Keratinocyte (primary cell): Measurements from ENCODE around the gene DHRS11. TPM values are rescaled to one million over a fixed set of nuclear protein-coding genes. Genes with fewer than 3 reads are reported as not detected.

Experiments used
- DNase-seq: peaks from one replicate; pipeline ENCODE4 v3.0.0-alpha.2; 2011; ENCODE audit warnings: low read depth, missing footprints, low spot score
- FAIRE-seq: peaks from 2 replicates; lab custom pipeline; 2011; peaks lifted over from hg19 to GRCh38; lab: Jason Lieb, UNC
- H2AFZ ChIP-seq: 2 replicates; pipeline ENCODE4 v1.6.0; 2012; ENCODE audit warnings: low read length, control low read depth, inconsistent platforms; ENCODE audit not compliant: control insufficient read depth
- H3K27ac ChIP-seq: 2 replicates; pipeline ENCODE4 v1.5.1; 2011; ENCODE audit warnings: low read length; ENCODE audit not compliant: control insufficient read depth, insufficient read depth
- H3K27me3 ChIP-seq: 3 replicates; pipeline ENCODE4 v1.6.0; 2011; ENCODE audit warnings: low read length; ENCODE audit not compliant: control insufficient read depth, insufficient read depth; ENCODE audit errors: extremely low read depth
- H3K36me3 ChIP-seq, 2 experiments: 2 replicates in 1 of 2; 3 replicates in 1 of 2; pipeline ENCODE4 v1.5.1; 2011; ENCODE audit warnings: low read length in 2 of 2, mild to moderate bottlenecking in 1 of 2; ENCODE audit not compliant: control insufficient read depth in 2 of 2, insufficient read depth in 2 of 2; ENCODE audit errors: extremely low read depth in 1 of 2
- H3K4me1 ChIP-seq: 3 replicates; pipeline ENCODE4 v1.5.1; 2011; ENCODE audit warnings: low read length; ENCODE audit not compliant: control insufficient read depth, insufficient read depth; ENCODE audit errors: extremely low read depth
- H3K4me2 ChIP-seq: 3 replicates; pipeline ENCODE4 v1.6.0; 2011; ENCODE audit warnings: low read depth, low read length; ENCODE audit not compliant: control insufficient read depth, insufficient read depth; ENCODE audit errors: extremely low read depth
- H3K4me3 ChIP-seq, 3 experiments: fragments of 200-600 bp in 1 of 3; sonication (generic) in 1 of 3; 2 replicates in 2 of 3; 3 replicates in 1 of 3; pipeline ENCODE4 v1.5.1; 2011 to 2016; ENCODE audit warnings: low read length in 3 of 3, mild to moderate bottlenecking in 3 of 3, control low read depth in 2 of 3, inconsistent platforms in 1 of 3, low read depth in 1 of 3, mixed read lengths in 1 of 3, mixed run types in 1 of 3, moderate library complexity in 1 of 3; ENCODE audit not compliant: control insufficient read depth in 2 of 3, insufficient read depth in 2 of 3; ENCODE audit errors: extremely low read depth in 1 of 3
- H3K79me2 ChIP-seq: 2 replicates; pipeline ENCODE4 v1.6.0; 2012; ENCODE audit warnings: low read length; ENCODE audit not compliant: control insufficient read depth, insufficient read depth
- H3K9ac ChIP-seq: 3 replicates; pipeline ENCODE4 v1.6.0; 2011; ENCODE audit warnings: low read length; ENCODE audit not compliant: control insufficient read depth, insufficient read depth; ENCODE audit errors: extremely low read depth
- H3K9me1 ChIP-seq: 3 replicates; pipeline ENCODE4 v1.6.0; 2011; ENCODE audit warnings: low read length; ENCODE audit not compliant: control insufficient read depth, insufficient read depth; ENCODE audit errors: extremely low read depth
- H3K9me3 ChIP-seq: 2 replicates; pipeline ENCODE4 v1.5.1; 2012; ENCODE audit warnings: low read depth, low read length; ENCODE audit not compliant: control insufficient read depth
- H4K20me1 ChIP-seq: 3 replicates; pipeline ENCODE4 v1.6.0; 2011; ENCODE audit warnings: low read length; ENCODE audit not compliant: control insufficient read depth, insufficient read depth; ENCODE audit errors: extremely low read depth
- CTCF ChIP-seq, 3 experiments: IDR thresholded peaks in 1 of 3; conservative IDR thresholded peaks in 1 of 3; optimal IDR thresholded peaks in 1 of 3; 2 replicates in 2 of 3; 3 replicates in 1 of 3; pipeline versions ENCODE3 to v1.5.1; 2011; ENCODE audit warnings: low read length in 3 of 3, mild to moderate bottlenecking in 3 of 3, moderate library complexity in 2 of 3, control low read depth in 1 of 3, inconsistent platforms in 1 of 3; ENCODE audit not compliant: insufficient read depth in 2 of 3; ENCODE audit errors: extremely low read depth in 1 of 3
- EZH2 ChIP-seq: IDR thresholded peaks from one replicate; pipeline ENCODE4 v1.6.1; 2012; ENCODE audit warnings: inconsistent platforms, mild to moderate bottlenecking, low read length, moderate library complexity
- dilution Hi-C: fragments of 300-500 bp; cut with MboI; formaldehyde crosslinking; loops from one replicate; pipeline ENCODE4 v1.7.0; 2020; ENCODE audit warnings: low sequenced_read_pairs; ENCODE audit not compliant: extremely low pct_ligation_motif_present
- polyA plus RNA-seq, 5 experiments: library from polyadenylated mRNA; depleted of rRNA in 3 of 5; stranded (reverse) in 3 of 5; stranded (forward) in 1 of 5; unstranded in 1 of 5; fragments of >200 nt; gene quantifications; 1 replicate in 1 of 5; 2 replicates in 3 of 5; 3 replicates in 1 of 5; pipeline versions ENCODE4 v1.2.1 to v1.2.3, GENCODE V29; 2011 to 2012; ENCODE audit warnings: missing spikeins in 2 of 5, low read depth in 1 of 5, low replicate concordance in 1 of 5

DHRS11 gene
- polyA plus RNA-seq, 1 donor (not counting 4 experiments of a cell fraction or from before 2014, with no cell fraction given) = 11.0 TPM

GRCh38 chr17:36590082-36590481, 1.6 kb upstream of the DHRS11 start:
- Histone ChIP-seq H3K9me1 (no peaks in the 10 kb centered on the region), H3K9ac (no peak overlapping the region), H3K36me3 (peaks cover 13 to 31% of the 10 kb centered on the region in 2 experiments), H3K4me1 (peaks cover 10% of the 10 kb centered on the region), H2AFZ (no peak overlapping the region), H3K27ac (no peak overlapping the region), H3K27me3 (no peaks in the 10 kb centered on the region), H3K4me3 (no peak overlapping the region), H4K20me1 (no peaks in the 10 kb centered on the region), H3K9me3 (no peaks in the 10 kb centered on the region), H3K4me2 (no peak overlapping the region), H3K79me2 (no peaks in the 10 kb centered on the region)
- DNase-seq (no peak), FAIRE-seq (no peak)
- dilution Hi-C loops = no loop called here
- TF ChIP-seq CTCF (optimal IDR thresholded peaks at IDR 0.05 in 1 of 3, IDR thresholded peaks at IDR 0.05 in 1 of 3, conservative IDR thresholded peaks at IDR 0.05 in 1 of 3; ENCODE audit: extremely low read depth in 1 of 3, insufficient read depth in 2 of 3, low read length in 3 of 3) (no peak), EZH2 (no peak)

DNA sequence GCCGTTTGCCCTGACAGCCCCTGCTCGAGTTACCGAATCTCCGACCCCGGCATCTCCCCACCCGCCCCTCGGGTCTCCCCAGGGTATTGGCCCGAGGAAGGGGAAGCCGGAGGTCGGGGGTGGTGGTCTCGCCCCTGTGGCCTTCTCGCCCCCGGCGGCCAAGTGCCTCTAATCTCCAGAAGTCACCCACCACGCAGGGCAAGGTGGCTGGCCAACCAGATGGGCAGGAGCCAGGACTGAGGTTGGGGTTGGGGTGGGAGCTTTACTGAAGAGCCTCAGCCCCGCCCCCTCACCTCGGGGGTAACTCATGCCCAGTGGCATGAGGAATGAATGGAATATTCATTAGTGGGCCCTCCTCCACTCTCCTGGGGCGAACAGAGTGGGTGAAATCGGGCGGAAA, 637 bp downstream of the DHRS11 start:
- dilution Hi-C loops = no loop called here
- Histone ChIP-seq H3K27me3 (no peaks in the 10 kb centered on the region), H4K20me1 (no peaks in the 10 kb centered on the region), H3K9me1 (no peaks in the 10 kb centered on the region), H3K4me1 (peaks cover 10% of the 10 kb centered on the region), H3K4me2 (peak overlapping the region; percentile 78), H3K9me3 (no peaks in the 10 kb centered on the region), H3K79me2 (no peaks in the 10 kb centered on the region), H3K36me3 (peaks cover 4 to 21% of the 10 kb centered on the region in 2 experiments), H3K4me3 (peak overlapping the region; percentile 58 to 74 (median 68)), H2AFZ (no peak overlapping the region), H3K27ac (no peak overlapping the region), H3K9ac (peak overlapping the region; percentile 75)
- DNase-seq (no peak), FAIRE-seq (no peak)
- TF ChIP-seq EZH2 (no peak), CTCF (optimal IDR thresholded peaks at IDR 0.05 in 1 of 3, IDR thresholded peaks at IDR 0.05 in 1 of 3, conservative IDR thresholded peaks at IDR 0.05 in 1 of 3; ENCODE audit: extremely low read depth in 1 of 3, insufficient read depth in 2 of 3, low read length in 3 of 3) (no peak)
